ENCODE data around the gene ASIC4. TPM values are rescaled to one million over a fixed set of nuclear protein-coding genes. Genes with fewer than 3 reads are reported as not detected.

The ASIC4 gene
- total and polyA plus RNA-seq, 9 of the 15 experiments (the other 6 are each of a cell fraction or from before 2014, with no cell fraction given): 0.07 to 19.2 (median 4.8) TPM

GRCh38 chr2:219474285-219475060 lies 39.8 kb upstream of the ASIC4 start (continued):
- TF ChIP-seq MGA (IDR thresholded peaks at IDR 0.05): no peak
- peak; percentile 99 for TF ChIP-seq RBM25 (IDR thresholded peaks at IDR 0.05; ENCODE audit: low read depth, low read length, severe bottlenecking)
- peak; percentile 90 for TF ChIP-seq BCOR (IDR thresholded peaks at IDR 0.05)
- TF ChIP-seq SMARCA5 (IDR thresholded peaks at IDR 0.05): peak; percentile 66; the same call in 1 of the 2 replicates
- peak; percentile 62; the same call in 1 of the 2 replicates for TF ChIP-seq HDAC2 (IDR thresholded peaks at IDR 0.05)
- TF ChIP-seq HDAC1 (IDR thresholded peaks at IDR 0.05): peak in 1 of 2 experiments; percentile 52; a peak in 1 of 4 replicates
- TF ChIP-seq RCOR1 (IDR thresholded peaks at IDR 0.05; ENCODE audit: borderline replicate concordance in 1 of 2, low read depth in 2 of 2, low read length in 2 of 2): peak; percentile 26 to 53; a peak in 2 of 4 replicates

Data from K562 (cell line).